GM19463 (cell line): ENCODE results near the gene SSH2.
"Not testable (repeated sequence)": the region's sequence is repeated elsewhere in the genome, so short reads cannot be mapped to it uniquely, and the experiment has no call there.

Source experiments
- ATAC-seq: cut with Tn5 transposase; IDR thresholded peaks from one replicate; pipeline ENCODE4 v1.9.1; 2021; ENCODE audit warnings: mild to moderate bottlenecking, moderate library complexity; ENCODE audit not compliant: unreplicated experiment

The SSH2 gene

GRCh38 chr17:29789196-29790170 lies 140.5 kb downstream of the SSH2 start:
- no peak for ATAC-seq

- ATAC-seq = no peak
Observed at GRCh38 chr17:29787995-29788394, 142.0 kb downstream of the SSH2 start.

- ATAC-seq = no peak
Observed at GRCh38 chr17:29782917-29783316, 147.1 kb downstream of the SSH2 start.

- ATAC-seq = not testable (repeated sequence)
Observed at GRCh38 chr17:29779812-29780190, 150.2 kb downstream of the SSH2 start.

- no peak for ATAC-seq
Observed at GRCh38 chr17:29778956-29779811, 150.8 kb downstream of the SSH2 start.

- ATAC-seq = no peak
Observed at GRCh38 chr17:29777663-29778062, 152.4 kb downstream of the SSH2 start.

- no peak for ATAC-seq
Observed at GRCh38 chr17:29776026-29776425, 154.0 kb downstream of the SSH2 start.

GRCh38 chr17:29772981-29773380 lies 157.0 kb downstream of the SSH2 start:
- no peak for ATAC-seq

GRCh38 chr17:29771546-29771945 lies 158.5 kb downstream of the SSH2 start:
- no peak for ATAC-seq

- no peak for ATAC-seq
Observed at GRCh38 chr17:29769225-29769624, 160.8 kb downstream of the SSH2 start.

- ATAC-seq = no peak
Observed at GRCh38 chr17:29766796-29767327, 163.2 kb downstream of the SSH2 start.

- ATAC-seq = no peak
Observed at GRCh38 chr17:29764748-29765147, 165.3 kb downstream of the SSH2 start.

- no peak for ATAC-seq
Observed at GRCh38 chr17:29764217-29764616, 165.8 kb downstream of the SSH2 start.

GRCh38 chr17:29763273-29763672 lies 166.8 kb downstream of the SSH2 start:
- ATAC-seq = no peak

GRCh38 chr17:29761040-29761761 lies 168.8 kb downstream of the SSH2 start:
- ATAC-seq = peak; percentile 84

GRCh38 chr17:29760279-29761039 lies 169.6 kb downstream of the SSH2 start:
- ATAC-seq = no peak

GRCh38 chr17:29758255-29758654 lies 171.8 kb downstream of the SSH2 start:
- no peak for ATAC-seq

- ATAC-seq = no peak
Observed at GRCh38 chr17:29757788-29758187, 172.2 kb downstream of the SSH2 start.

- no peak for ATAC-seq
Observed at GRCh38 chr17:29753845-29754439, 176.1 kb downstream of the SSH2 start.
